22Rv1 (cell line): Measurements from ENCODE around the gene CYREN.
A peak's percentile ranks its signal among the peaks of the same experiment; 100 is the strongest.

Experiments
- H3K27ac ChIP-seq: fragments of 450-650 bp; 2 replicates; pipeline ENCODE4 v1.5.1; 2017
- ZFX ChIP-seq: fragments of 450-650 bp; IDR thresholded peaks from 2 replicates; pipeline ENCODE4 v1.6.1; 2017; ENCODE audit warnings: antibody characterized with exemption, borderline replicate concordance
- TF ChIP-seq, protein P1 (sequence below): fragments of 450-650 bp; IDR thresholded peaks from 2 replicates; pipeline ENCODE4 v1.5.1; 2017; ENCODE audit warnings: mild to moderate bottlenecking

CYREN gene

DNA sequence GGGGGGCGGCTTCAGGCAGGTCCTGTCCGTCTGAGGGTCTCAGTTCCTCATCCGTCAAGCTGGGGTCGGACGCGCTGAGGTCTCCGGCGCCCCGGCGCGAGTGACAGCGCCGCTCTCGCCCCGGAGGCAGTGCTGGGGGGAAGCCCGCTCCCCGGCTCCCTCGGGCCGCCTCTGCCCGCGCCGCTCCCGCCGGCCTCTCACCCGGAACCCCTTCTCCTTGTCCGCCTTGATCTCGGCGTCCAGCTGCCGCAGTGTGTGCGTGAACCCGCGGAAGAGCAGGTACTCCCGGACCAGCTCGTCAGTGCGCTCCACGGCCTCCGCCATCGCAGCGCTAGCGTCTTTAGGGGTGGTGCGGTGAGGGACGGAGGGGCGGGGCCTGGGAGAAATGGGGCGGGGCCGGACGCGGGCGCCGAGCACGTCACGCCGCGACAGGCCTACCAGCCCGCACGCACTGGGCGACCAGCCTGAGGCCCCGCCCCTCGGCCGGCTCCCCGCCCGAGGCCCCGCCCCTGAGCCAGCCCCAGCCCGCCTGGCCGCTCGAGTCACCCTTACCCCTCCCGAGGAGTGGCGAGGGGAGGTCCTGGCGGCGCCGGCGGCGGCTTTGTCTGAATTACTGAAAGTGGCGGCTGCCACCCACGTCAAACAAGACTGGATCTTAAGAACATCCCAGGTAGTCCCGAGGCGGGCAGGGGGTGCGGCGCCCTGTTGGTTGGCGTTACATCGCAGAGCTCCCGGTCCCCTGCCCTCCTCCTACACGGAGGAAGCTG lies 40.9 kb upstream of the CYREN start, which contains the start of gene WDR91:
Gene WDR91, minus strand, starts transcription at position 348 of the 767 bp plus-strand sequence. Its CDS starts 24 bp downstream, at position 324.
- TF ChIP-seq ZFX = no peak
- TF ChIP-seq, protein P1, sequence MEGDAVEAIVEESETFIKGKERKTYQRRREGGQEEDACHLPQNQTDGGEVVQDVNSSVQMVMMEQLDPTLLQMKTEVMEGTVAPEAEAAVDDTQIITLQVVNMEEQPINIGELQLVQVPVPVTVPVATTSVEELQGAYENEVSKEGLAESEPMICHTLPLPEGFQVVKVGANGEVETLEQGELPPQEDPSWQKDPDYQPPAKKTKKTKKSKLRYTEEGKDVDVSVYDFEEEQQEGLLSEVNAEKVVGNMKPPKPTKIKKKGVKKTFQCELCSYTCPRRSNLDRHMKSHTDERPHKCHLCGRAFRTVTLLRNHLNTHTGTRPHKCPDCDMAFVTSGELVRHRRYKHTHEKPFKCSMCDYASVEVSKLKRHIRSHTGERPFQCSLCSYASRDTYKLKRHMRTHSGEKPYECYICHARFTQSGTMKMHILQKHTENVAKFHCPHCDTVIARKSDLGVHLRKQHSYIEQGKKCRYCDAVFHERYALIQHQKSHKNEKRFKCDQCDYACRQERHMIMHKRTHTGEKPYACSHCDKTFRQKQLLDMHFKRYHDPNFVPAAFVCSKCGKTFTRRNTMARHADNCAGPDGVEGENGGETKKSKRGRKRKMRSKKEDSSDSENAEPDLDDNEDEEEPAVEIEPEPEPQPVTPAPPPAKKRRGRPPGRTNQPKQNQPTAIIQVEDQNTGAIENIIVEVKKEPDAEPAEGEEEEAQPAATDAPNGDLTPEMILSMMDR = peak; percentile 23; the same call in 1 of the 2 replicates
- H3K27ac ChIP-seq = peak within 1 kb of the TSS; percentile 56

DNA sequence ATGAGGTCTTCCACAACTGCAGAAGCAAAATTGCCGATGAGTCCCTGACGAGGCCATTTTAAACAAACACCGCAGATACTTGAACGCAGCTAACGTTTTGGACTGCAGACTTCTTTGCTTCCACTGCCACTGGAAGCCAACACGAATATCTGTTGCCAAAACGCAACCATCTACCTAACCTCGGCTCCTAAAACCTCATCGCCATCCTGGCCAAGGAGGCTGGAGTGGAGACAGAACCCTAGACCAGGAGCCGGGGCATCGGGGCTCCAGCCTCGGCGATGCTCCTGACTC lies 40.3 kb upstream of the CYREN start:
- H3K27ac ChIP-seq = peak overlapping the region; percentile 56; the same call in 1 of the 2 replicates
- TF ChIP-seq, protein P1 = no peak
- TF ChIP-seq ZFX = no peak

DNA sequence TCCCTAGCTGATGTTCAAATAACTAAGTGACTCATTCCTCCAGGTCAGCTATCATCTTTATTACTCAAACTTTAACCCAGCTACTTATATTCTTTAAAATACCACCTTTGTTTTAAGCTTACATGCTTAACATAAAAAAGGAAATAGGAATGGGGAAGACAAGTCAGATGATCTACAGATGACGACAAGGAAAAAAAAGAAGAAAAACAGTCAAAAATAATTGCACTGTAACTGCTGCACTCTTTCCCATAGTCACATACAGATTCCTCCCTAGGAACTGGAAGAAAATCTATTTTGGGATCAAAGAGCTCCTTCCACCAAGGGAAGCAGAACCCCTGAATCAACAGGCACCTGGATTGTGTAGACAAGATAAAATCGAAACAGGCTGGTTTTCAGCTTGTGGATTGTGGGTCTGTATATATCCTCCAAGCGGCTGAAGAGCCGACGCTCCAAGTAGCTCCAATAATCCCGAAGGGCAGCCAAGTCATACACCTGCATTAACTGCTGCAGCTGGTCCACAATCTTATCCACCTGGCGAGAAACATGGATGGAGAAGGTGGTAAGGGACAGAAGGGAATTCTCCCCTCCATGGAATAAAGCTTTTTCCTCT lies 38.8 kb upstream of the CYREN start:
- TF ChIP-seq ZFX = no peak
- TF ChIP-seq, protein P1 = no peak

DNA sequence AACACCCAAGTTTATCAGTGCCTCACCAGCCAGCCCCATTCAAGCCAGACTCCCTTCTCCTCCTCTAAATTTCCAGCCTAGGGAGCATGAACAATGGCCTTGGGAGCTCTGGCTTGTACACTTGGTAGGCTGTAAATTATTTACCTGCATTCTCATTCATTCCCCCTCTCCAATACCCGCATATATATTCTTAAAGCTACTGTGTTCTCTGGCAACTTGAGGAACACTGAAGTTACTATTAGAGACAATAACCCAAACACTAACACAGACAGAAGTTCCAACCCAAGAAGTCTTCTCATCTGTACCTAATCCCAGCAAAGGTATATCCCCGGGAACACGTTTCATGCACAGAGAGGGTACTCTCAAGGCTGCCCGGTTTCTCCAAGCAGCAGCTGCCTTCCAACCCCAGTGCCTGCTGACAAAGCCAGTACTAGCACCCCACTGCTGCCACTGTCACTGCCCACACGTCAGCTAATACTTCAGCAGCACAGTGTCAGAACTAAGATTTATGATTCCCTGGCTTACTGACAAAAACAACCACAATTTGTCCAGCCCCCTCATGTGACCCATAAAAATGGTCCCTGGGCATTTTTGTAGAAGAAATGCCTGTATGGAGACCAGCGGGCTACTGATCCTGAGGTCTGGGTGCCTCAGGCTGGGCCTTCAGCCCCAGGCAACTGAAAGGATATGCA lies 37.7 kb upstream of the CYREN start:
- no peak overlapping the region for H3K27ac ChIP-seq
- TF ChIP-seq ZFX = no peak
- TF ChIP-seq, protein P1 = no peak

More for the DNA sequence above, 38.8 kb upstream of the CYREN start:
- no peak overlapping the region for H3K27ac ChIP-seq

DNA sequence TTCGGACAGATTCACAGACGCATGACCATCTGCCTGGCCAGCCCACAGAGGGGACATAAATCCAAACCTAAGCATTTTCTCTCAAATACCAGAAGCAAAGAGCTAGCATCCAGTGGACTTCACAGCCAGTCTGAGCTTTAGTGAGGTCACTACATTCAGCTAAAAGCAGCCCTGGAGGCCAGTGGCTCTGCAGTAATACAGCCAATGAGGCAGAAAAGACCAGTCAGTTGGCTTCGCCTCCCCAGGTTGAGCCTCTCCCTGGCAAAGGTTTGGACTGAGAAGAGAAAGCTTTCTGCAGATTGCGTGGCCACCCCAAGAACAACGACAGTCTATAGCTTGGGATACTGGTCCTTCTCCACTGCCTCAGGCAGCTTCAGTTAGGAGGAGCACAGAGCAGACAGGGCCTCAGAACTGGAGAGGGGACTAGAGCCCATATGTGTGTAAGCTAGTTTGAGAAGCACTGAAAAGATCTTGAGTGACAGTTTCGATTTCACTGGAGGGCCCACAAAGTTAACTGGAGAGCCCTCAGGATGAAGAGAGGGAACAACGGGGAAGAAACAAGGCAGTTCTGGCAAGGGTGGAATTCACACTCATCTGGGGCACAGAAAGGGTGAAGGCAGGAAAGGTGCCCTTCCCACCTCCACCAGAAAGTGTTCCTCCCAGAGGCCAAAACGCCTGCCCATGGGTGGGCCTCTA lies 37.0 kb upstream of the CYREN start:
- TF ChIP-seq, protein P1 = no peak
- TF ChIP-seq ZFX = no peak
- H3K27ac ChIP-seq = no peak overlapping the region

DNA sequence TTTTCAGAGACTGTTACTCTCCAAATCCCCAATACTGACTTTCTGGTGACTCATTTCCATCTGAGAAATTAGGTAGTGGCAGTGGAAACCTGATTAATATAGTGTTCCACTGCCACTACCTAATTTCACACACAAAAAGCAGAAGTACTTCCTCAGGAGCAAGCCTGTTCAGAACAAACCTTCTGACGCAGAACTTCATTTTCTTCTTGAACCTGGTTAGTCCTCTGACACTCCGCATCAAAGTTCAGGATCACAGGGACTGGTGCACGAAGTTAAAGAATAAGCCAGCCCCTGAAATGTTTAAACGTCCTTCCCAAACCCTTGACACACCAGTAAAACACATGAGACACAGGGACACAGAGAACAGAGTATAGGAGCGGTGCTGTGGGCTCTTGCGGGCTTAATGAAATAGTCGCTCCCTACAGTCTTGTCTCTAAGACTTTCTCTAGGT lies 36.5 kb upstream of the CYREN start:
- H3K27ac ChIP-seq = no peak overlapping the region
- TF ChIP-seq, protein P1 = no peak
- no peak for TF ChIP-seq ZFX
